ENCODE data around the gene OXT. TPM values are rescaled to one million over a fixed set of nuclear protein-coding genes. Genes with fewer than 3 reads are reported as not detected.

Gene OXT
- total RNA-seq, 2 experiments from 2014 or later, result not detected

DNA sequence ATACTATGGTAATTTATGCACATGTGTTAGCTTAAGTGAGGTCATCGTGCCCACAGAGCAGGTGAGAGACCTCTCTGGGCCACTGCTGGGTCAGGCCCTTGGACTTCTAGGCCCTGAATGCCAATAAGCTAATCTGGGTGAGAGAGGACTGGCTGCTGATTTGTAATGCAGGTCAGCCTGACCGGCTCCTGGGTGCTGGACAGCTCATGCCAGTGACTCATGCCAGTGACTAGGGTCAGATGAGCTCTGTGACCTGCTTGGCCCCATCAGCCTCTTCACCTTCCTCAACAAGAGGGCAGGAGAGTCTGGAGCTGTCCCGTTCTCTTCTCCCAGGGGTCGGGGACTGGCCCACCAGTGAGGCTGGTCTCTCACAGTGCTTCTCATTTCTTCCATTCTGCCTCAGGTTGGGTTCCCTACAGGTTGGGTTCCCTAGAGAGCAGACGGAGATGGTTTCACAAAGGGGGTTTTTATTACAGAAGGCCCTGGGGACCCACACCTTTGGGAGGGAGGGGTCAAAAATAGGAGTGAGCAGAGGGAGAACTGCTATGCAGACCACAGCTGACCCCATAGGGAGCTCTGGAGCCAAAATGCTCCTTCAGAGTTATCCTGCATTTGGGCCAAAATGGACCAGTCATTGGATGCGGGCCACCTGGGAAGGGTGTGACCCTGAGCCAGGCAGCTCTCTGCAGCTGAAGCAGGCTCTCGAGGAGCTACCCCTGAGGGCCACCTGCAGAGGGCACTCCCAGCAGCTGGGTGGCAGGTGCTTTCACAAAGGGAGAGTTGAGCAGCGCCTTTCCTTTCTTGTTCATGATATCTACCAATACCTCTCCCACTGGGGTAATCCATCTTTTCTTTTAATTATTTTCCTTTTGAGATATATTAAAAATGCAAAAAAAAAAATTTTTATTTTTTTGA, 2.2 kb upstream of the OXT start:
- BruUV-seq (replicated peaks), result no TSS peak
- ChIA-PET POLR2A (no interaction called here), CTCF (ENCODE audit: unreplicated experiment) (no interaction called here)

DNA sequence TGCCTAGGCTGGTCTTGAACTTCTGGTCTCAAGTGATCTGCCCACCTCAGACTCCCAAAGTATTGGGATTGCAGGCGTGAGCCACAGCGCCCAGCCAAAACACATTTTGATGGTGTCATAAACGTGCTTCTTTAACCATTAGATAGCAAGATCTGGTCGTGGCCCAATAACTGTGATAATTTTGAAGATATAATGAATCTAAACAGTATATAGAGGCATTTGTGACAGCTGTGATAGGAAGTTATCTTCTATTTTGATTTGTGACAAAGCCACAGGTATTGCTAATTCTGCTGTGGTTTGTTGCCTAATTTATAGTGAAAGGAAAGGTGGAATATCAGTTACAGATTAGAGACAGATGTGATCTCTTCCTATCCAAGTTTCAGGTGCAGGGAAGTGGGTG, 695 bp upstream of the OXT start:
- H3K27ac ChIP-seq (ENCODE audit: low read depth, low read length, poor library complexity, severe bottlenecking), result no peak overlapping the region
- H3K4me3 ChIP-seq (ENCODE audit: low read depth, low read length, poor library complexity, severe bottlenecking), result no peak overlapping the region
- no peaks in the 10 kb centered on the region for H3K79me2 ChIP-seq (ENCODE audit: insufficient read depth, low read depth, low read length)
- ChIA-PET POLR2A (no interaction called here), CTCF (ENCODE audit: unreplicated experiment) (no interaction called here)
- DNase-seq (ENCODE audit: low spot score), result no peak
- H3K4me2 ChIP-seq (ENCODE audit: low read length), result no peak overlapping the region
- no peak for TF ChIP-seq EZH2phosphoT487 (IDR thresholded peaks at IDR 0.05; ENCODE audit: borderline replicate concordance, low read depth, low read length)
- TF ChIP-seq, protein P1, sequence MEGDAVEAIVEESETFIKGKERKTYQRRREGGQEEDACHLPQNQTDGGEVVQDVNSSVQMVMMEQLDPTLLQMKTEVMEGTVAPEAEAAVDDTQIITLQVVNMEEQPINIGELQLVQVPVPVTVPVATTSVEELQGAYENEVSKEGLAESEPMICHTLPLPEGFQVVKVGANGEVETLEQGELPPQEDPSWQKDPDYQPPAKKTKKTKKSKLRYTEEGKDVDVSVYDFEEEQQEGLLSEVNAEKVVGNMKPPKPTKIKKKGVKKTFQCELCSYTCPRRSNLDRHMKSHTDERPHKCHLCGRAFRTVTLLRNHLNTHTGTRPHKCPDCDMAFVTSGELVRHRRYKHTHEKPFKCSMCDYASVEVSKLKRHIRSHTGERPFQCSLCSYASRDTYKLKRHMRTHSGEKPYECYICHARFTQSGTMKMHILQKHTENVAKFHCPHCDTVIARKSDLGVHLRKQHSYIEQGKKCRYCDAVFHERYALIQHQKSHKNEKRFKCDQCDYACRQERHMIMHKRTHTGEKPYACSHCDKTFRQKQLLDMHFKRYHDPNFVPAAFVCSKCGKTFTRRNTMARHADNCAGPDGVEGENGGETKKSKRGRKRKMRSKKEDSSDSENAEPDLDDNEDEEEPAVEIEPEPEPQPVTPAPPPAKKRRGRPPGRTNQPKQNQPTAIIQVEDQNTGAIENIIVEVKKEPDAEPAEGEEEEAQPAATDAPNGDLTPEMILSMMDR (conservative IDR thresholded peaks at IDR 0.05; ENCODE audit: low read length), result no peak
- no peaks in the 10 kb centered on the region for H3K36me3 ChIP-seq (ENCODE audit: insufficient read depth, low read length)
- BruUV-seq (replicated peaks), result no TSS peak
- no peaks in the 10 kb centered on the region for H4K20me1 ChIP-seq (ENCODE audit: insufficient read depth, low read length)
- no peaks in the 10 kb centered on the region for H3K9me3 ChIP-seq (ENCODE audit: low read length)
- no peaks in the 10 kb centered on the region for H3K9me2 ChIP-seq (ENCODE audit: insufficient read depth, low read length)
- intact Hi-C loops (cut with micrococcal nuclease; ENCODE audit: unreplicated experiment), result no loop called here
- no peaks in the 10 kb centered on the region for H3K4me1 ChIP-seq (ENCODE audit: insufficient read depth, low read length, poor library complexity, severe bottlenecking)
- H2AFZ ChIP-seq (ENCODE audit: low read length), result no peak overlapping the region

More for the DNA sequence above, 2.2 kb upstream of the OXT start:
- no peak overlapping the region for H3K4me2 ChIP-seq (ENCODE audit: low read length)
- H2AFZ ChIP-seq (ENCODE audit: low read length), result no peak overlapping the region
- no peak overlapping the region for H3K27ac ChIP-seq (ENCODE audit: low read depth, low read length, poor library complexity, severe bottlenecking)
- no peaks in the 10 kb centered on the region for H4K20me1 ChIP-seq (ENCODE audit: insufficient read depth, low read length)
- TF ChIP-seq EZH2phosphoT487 (IDR thresholded peaks at IDR 0.05; ENCODE audit: borderline replicate concordance, low read depth, low read length), result no peak
- TF ChIP-seq, protein P1 (conservative IDR thresholded peaks at IDR 0.05; ENCODE audit: low read length), result peak; percentile 66
- no peak overlapping the region for H3K4me3 ChIP-seq (ENCODE audit: low read depth, low read length, poor library complexity, severe bottlenecking)
- no peaks in the 10 kb centered on the region for H3K9me3 ChIP-seq (ENCODE audit: low read length)
- no peaks in the 10 kb centered on the region for H3K9me2 ChIP-seq (ENCODE audit: insufficient read depth, low read length)
- H3K4me1 ChIP-seq (ENCODE audit: insufficient read depth, low read length, poor library complexity, severe bottlenecking), result no peaks in the 10 kb centered on the region
- DNase-seq (ENCODE audit: low spot score), result peak; percentile 45
- no peaks in the 10 kb centered on the region for H3K36me3 ChIP-seq (ENCODE audit: insufficient read depth, low read length)
- H3K79me2 ChIP-seq (ENCODE audit: insufficient read depth, low read depth, low read length), result no peaks in the 10 kb centered on the region
- intact Hi-C loops (cut with micrococcal nuclease; ENCODE audit: unreplicated experiment), result no loop called here

DNA sequence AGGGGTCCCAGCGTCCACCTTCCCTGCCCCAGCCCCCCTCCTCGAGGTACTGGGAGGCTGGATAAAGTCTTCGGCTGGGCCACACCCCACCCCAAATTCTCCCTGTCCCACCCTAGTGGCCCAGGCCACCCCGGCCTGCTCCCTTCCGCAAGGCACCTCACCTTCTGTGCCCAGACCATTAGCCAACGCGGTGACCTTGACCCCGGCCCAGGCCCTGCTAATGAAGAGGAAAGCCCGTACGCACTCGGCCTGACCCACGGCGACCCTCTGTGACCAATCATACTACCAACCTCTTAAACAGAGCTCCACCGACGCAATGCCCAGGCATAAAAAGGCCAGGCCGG, 182 bp upstream of the OXT start:
- no peaks in the 10 kb centered on the region for H3K9me2 ChIP-seq (ENCODE audit: insufficient read depth, low read length)
- CTCF ChIA-PET (ENCODE audit: unreplicated experiment), result no interaction called here
- TF ChIP-seq EZH2phosphoT487 (IDR thresholded peaks at IDR 0.05; ENCODE audit: borderline replicate concordance, low read depth, low read length), result no peak
- no peak overlapping the region for H2AFZ ChIP-seq (ENCODE audit: low read length)
- no peak overlapping the region for H3K27ac ChIP-seq (ENCODE audit: low read depth, low read length, poor library complexity, severe bottlenecking)
- H3K79me2 ChIP-seq (ENCODE audit: insufficient read depth, low read depth, low read length), result no peaks in the 10 kb centered on the region
- H4K20me1 ChIP-seq (ENCODE audit: insufficient read depth, low read length), result no peaks in the 10 kb centered on the region
- H3K36me3 ChIP-seq (ENCODE audit: insufficient read depth, low read length), result no peaks in the 10 kb centered on the region
- H3K4me3 ChIP-seq (ENCODE audit: low read depth, low read length, poor library complexity, severe bottlenecking), result no peak overlapping the region
- H3K4me1 ChIP-seq (ENCODE audit: insufficient read depth, low read length, poor library complexity, severe bottlenecking), result no peaks in the 10 kb centered on the region
- intact Hi-C loops (cut with micrococcal nuclease; ENCODE audit: unreplicated experiment), result no loop called here
- POLR2A ChIA-PET, result no interaction called here
- BruUV-seq (replicated peaks), result no TSS peak
- no peak overlapping the region for H3K4me2 ChIP-seq (ENCODE audit: low read length)
- H3K9me3 ChIP-seq (ENCODE audit: low read length), result no peaks in the 10 kb centered on the region
- no peak for DNase-seq (ENCODE audit: low spot score)
